SHP77 treated with DMSO at 0.1 percent for 48 hours (cell line): Measurements from ENCODE around the gene IL4R.
"Not testable (repeated sequence)": the region's sequence is repeated elsewhere in the genome, so short reads cannot be mapped to it uniquely, and the experiment has no call there.

Source experiments
- DNase-seq: peaks from one replicate; lab custom pipeline; 2025; lab: John Stamatoyannopoulos, UW

IL4R gene

DNA sequence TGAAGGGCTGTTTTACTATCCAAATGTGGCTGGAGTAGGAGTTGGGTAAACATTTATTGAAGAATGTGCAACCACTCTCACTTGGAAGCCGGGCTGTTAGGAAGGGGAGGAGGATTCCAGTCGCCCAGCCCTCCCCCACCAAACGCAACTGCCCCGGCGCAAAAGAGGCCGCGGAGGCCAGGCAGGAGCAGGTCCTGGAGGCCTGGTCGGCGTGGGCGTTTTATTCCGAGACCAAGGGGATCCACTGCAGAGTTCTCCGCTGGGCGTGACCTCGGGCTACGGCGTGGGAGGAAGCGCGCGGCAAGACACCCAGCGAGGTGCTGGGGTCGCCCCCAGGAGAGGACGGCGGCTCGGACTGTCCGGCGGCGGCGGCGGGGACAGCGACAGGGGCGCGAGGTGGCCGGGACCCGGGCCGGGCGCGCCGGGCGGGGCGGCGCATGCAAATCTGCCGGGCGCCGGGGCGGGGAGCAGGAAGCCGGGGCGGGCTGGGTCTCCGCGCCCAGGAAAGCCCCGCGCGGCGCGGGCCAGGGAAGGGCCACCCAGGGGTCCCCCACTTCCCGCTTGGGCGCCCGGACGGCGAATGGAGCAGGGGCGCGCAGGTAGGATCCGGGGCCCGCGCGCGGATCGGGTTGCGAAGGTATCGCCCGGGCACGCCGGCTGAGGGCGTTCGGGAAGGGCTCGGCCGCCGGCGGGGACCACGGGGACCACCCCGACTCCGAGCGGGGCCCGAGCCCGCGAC, at the start of gene IL4R:
Gene IL4R, plus strand, starts transcription at position 553 of the 739 bp plus-strand sequence. CDS start 26,230 bp downstream, outside the sequence.
- DNase-seq: no peak

DNA sequence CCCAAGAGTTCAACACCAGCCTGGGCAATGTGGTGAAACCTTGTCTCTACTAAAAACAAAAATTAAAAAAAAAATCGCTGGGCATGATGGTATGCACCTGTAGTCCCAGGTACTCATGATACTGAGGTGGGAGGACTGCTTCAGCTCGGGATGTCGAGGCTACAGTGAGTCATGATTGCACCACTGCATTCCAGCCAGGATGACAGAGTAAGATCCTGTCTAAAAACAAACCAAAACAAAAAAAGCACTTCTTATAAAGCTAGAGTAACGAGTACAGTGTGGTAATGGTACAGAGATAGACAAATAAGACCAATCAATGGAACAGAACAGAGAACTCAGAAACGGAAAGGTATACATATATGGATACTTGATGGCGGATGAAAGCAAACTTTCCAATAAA, 49.6 kb upstream of the IL4R start:
- no peak for DNase-seq

DNA sequence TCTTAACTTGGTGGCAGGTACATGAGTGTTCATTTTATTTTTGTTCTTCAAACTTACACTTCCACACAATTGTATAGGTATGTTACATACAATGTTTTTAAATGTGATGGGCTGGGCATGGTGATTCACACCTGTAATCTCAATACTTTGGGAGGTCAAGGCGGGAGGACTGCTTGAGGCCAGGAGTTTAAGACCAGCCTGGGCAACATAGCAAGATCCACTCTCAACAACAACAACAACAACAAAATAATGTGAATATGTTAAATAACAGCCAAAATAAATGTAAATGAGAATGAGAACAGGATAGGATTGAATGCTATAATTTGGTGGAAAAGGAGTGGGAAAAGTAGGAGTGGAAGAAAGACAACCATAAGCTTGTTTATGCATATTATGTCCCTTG, 47.8 kb upstream of the IL4R start:
- no peak for DNase-seq

DNA sequence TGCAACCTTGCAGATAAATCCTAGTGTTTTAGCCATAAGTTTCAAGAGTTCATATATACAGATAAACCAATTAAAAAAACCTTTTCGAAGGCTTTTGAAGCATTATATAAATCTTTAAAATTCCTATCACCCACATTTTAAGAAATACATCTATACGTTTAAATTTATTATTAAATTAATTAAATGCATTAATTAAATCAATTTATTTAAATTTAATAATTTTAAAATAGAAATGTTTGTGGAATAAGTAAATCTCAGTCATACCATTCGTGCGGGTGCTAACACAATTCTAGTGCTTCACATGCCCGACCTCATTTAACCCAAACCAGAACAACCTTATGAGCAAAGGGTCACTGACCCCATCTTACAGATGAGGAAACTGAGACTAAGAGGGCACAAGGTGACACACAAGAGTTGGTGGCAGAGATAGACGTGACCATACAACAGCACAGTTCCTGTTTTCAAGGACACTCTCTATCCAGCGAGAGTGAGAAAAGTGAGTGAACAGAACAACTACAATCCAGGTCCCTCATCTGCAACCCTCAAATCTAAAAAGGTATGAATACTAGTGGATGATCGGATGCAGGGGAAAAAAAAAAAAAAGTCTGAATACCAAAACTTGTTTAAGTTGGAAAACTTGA, 46.6 kb upstream of the IL4R start:
- DNase-seq: no peak

DNA sequence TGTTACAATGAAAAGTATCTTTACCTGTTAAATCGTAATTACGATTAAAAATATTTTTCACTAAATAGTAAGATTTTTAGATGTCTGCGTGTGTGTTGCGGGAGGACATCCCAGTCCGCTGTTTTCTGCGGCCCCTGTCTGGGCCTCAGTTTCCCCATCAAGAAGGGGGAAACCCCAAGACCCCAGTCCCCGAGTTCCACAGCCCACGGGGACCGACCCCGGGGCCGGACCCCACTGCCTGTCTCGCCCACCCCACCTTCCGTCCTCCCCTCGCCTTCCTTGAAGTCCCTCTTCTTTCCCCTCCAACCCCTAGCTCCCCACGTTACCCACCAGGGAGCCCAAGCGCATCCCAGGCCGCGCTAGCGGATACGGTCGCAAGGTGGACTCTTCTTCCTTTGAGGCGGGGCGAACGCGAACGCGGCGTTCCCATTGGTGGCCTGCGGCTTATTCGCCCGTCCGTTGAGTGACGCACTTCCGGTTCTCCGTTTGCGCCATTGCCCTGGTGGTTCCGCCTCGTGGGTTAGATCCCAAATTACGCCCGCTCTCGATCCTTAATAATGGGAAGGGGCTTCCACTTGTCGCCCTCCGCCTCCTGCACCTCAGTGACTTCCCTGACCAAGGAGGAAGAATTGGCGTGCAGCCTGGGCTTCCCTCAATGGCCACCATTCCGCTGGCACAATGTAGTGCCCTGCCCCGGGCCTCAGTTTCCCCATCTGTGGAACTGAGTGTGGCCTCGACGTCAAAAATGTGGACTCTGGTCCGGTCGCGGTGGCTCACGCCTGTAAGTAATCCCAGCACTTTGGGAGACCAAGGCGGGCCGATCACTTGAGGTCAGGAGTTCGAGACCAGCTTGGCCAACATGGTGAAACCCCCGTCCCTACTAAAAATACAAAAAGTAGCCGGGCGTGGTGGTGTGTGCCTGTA, 45.1 kb upstream of the IL4R start, which contains the start of gene NSMCE1:
Gene NSMCE1, minus strand, starts transcription at position 397 of the 924 bp plus-strand sequence. CDS start 11,202 bp downstream, outside the sequence.
- peak; percentile 97 for DNase-seq

DNA sequence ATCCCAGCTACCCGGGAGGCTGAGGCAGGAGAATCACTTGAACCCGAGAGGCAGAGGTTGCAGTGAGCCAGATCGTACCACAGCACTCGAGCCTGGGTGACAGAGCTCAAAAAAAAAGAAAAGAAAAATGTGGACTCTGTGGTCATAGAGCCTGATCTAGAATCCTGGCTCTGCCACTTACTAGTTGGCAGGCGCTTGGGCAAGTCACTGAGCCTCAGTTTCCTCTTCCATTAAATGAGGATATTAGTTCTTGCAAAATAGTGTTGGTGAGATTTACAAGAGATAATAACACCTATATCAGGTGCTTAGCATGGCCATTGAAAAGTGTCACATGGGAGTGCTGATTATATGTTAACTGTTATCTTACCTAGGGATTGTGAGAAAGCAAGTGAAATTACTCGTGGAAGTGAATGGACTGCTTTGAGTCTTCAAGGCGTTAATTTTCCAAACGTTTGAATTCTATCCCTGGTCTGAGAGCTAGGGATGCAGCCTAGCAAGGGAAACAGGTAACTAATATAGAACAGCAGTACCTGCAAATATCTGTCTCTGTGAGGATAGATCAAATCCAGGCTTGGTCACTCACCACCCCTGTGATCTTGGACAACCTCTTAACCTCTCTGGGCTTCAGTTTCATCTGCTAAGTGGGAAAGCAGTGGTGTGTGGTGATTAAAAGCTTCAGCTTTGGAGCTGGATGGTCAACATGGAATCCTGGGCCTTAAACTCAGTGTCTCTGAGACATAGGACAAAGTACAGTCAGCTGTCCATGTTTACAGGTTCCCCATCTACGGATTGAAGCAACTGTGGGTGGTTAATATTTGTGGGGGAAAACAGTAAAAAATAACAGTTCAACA, 44.2 kb upstream of the IL4R start:
- no peak for DNase-seq

DNA sequence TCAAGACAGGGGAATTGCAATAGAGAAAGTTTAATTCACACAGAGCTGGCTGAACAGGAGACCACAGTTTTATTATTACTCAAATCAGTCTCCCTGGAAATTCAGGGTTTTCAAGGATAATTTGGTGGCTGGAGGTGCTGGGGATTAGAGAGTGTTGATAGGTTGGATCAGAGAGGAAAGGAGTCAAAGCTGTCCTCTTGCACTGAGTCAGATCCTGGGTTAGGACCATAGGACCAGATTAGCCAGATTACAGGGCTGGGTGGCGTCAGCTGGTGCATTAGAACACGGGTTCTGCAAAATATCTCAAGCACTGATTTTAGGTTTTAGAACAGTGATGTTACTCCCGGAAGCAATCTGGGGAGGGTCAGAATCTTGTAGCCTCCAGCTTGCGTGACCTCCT, 43.4 kb upstream of the IL4R start:
- no peak for DNase-seq

DNA sequence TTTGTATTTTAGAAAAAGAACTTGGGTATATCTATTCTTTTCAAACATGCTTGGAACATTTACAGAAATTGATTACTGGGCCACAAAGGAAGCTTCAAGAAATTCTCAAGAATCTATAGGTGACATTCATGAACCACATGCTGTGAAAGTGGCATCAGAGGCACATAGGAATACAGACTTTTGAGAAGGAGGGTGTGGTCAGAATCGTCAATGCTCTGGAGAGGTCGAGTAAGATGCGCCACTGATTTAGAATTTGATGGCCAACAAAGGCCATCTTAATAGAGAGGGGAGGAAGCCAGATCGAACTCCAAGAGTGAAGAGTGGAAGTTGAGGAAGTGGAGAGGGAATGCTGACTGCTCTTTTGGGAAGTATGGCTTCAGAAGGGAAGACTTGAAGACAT, 41.7 kb upstream of the IL4R start:
- DNase-seq: no peak

DNA sequence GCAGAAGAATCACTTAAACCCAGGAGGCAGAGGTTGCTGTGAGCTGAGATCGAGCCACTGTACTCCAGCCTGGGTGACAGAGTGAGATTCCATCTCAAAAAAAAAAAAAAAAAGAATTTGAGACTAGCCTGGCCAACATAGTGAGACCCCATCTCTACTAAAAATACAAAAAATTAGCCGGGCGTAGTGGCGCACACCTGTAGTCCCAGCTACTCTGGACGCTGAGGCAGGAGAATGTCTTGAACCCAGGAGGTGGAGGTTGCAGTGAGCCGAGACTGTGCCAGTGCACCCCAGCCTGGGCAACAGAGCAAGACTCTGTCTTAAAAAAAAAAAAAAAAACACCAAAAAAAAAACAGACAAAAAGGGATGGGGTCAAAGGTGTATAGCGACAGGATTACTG, 41.1 kb upstream of the IL4R start:
- not testable (repeated sequence) for DNase-seq

DNA sequence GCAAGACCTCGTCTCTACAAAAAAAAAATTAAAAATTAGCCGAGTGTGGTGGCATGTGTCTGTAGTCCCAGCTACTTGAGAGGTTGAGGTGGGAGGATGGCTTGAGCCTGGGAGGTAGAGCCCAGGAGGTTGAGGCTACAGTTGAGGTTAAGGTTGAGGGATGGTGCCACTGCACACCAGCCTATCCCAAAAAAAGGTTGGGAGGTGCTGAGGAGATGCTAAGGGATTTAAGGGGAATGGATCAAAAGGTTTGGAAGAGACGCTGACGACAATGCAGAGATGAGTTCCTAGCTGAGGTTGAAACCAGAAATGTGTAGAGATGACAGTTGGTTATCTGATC, 40.5 kb upstream of the IL4R start:
- DNase-seq: no peak

DNA sequence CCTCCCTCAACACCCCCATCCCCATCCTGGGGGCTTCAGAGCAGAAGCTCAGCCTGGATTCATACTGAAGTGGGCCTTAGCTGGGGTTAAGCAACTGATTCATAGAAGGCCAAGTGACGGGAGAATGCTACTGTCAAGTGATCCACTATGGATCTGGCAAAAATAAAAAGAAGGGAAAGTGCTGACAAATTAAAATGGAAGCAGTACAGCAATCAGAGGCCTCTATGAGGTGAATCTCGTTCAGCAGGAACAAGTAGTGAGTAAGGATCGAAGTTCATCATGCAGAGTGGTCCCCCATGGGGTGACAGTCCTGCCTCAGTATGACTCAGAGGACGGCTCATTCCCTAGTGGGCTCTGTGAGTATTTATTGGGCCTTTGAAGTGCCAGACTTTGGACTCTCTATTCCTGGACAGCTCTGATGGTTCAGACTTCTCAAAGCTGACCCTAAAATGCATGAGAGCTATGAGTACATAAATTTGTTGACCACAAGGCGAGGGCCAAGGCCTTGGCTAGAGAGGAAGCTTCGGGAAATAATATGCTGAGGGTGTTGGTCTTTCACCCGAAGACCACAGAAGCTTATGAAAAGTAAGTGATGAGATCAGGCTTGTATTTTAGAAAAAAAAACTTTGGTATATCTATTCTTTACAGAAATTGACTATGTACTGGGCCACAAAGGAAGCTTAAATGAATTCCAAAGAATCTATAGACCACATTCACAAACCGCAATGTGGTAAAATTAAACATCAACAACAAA, 39.9 kb upstream of the IL4R start:
- DNase-seq: no peak

DNA sequence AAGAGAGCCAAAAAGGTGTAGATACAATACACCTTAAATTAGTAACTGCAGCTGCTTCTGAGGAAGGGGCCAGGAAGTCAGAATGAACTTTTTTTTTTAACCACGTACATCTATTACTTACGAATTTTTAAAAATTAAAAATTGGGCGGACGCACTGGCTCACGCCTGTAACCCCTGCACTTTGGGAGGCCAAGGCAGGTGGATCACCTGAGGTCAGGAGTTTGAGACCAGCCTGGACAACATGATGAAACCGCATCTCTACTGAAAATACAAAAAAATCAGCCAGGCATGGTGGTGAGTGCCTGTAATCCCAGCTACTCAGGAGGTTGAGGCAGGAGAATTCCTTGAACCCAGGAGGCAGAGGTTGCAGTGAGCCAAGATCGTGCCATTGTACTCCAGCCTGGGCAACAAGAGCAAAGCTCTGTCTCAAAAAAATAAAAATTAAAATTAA, 39.3 kb upstream of the IL4R start:
- not testable (repeated sequence) for DNase-seq

DNA sequence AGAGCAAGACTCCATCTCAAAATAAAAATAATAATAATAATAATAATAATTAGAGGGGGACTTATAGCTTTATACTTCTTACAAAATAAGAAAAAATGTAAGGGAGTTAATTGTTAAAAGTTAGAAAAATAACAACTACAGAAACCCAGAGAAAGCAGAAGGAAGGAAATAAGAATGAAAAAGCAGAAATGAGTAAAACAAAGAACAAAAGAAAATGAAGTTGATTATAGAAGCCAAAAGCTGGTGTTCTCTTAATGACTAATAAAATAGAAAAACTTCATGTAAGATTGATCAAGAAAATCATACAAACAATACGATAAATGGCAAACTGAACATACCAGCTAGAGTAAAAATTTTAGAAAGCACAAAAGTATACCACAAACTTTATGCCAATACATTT, 38.4 kb upstream of the IL4R start:
- DNase-seq: no peak

DNA sequence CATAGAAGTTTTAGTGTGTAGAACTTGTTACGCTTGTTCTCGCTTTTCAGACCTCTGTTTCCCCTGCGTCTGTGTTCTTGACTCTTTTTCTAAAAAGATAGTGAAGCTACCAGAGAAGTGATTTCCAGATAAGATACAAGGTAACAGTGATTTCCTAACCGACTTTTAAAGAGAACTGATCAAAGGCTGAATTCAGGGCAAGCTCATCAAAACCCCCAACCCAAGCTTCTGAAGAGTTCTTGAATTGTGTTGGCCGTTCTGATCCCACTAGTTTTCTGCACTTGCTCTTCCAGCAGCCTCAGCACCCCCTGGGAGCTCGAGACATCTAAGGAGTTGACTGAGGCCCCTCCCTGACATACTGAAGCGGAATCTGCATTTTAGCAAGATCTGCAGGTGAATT, 32.5 kb upstream of the IL4R start:
- no peak for DNase-seq

DNA sequence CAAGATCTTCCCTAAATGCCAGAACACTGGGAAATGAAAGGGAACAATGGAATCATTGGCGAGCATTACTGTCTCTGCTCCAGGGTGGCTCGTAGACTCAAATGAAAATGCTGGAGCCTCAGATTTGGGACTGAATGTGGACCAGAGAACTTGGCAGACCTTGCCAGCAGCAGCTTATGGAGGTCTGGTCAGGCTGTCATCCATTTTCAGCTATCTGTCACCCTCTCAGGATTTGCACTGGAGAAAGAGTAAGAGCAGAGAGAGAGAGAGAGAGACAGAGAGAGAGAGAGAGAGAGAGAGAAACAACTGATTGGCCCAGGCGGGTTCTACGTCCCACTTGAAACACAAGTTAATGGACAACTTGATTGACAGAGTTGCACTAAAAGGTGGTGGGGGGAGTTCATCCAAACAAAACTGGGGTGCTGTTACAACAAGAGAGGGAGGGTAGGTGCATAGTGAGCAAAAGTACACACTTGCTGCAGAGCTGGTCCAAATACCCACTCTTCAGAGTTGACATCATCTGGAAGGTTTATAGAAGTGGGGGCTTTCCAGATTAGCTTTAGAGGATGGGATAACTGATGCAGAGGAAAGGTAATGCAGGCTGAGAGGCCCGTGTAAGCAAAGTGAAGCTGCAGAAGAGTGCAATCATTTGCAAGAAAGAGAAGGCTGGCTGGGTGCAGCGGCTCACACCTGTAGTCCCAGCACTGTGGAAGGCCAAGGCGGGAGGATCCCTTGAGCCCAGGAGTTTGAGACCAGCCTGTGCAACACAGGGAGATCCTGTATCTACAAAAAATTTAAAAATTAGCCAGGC, 28.7 kb upstream of the IL4R start:
- no peak for DNase-seq

DNA sequence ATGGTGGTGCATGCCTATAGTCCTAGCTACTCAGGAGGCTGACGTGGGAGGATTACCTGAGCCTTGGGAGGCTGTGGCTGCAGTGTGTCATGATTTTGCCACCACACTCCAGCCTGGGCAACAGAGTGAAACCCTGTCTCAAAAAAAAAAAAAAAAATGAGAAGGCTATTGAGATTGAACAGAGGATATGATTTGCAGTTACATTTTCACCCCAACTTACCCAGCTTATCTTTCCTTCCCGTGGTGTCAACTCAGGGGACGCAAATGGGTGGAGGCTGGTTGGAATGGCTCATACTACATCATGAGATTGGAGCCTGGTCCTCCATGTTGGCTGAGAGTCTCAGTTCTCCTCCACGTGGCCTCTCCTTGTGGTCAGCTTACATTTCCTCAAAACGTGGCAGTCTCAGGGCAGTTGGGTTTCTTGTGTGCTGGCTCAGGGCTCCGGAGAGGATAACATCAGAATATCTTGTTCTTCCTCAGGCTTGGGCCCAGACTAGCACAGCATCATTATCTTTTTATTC, 28.0 kb upstream of the IL4R start:
- no peak for DNase-seq

DNA sequence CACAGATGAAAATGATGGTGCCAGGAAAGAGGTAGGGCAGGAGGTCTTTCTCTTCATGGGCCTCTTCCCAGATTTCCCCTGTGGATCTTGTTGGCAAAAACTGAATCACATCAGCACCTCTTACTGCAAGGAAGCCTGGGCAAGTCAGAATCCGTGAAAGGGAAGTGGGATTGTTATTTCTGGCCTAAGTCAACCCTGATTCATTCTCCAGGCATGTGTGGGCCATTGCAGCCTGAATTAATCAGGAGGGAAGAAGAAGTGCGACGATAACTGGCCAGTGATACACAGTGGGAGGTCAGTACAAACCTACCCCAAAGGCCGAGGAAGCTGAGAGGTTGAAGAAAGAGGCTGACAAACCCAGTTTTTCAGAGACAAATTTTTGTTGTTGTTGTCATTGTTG, 27.3 kb upstream of the IL4R start:
- no peak for DNase-seq

DNA sequence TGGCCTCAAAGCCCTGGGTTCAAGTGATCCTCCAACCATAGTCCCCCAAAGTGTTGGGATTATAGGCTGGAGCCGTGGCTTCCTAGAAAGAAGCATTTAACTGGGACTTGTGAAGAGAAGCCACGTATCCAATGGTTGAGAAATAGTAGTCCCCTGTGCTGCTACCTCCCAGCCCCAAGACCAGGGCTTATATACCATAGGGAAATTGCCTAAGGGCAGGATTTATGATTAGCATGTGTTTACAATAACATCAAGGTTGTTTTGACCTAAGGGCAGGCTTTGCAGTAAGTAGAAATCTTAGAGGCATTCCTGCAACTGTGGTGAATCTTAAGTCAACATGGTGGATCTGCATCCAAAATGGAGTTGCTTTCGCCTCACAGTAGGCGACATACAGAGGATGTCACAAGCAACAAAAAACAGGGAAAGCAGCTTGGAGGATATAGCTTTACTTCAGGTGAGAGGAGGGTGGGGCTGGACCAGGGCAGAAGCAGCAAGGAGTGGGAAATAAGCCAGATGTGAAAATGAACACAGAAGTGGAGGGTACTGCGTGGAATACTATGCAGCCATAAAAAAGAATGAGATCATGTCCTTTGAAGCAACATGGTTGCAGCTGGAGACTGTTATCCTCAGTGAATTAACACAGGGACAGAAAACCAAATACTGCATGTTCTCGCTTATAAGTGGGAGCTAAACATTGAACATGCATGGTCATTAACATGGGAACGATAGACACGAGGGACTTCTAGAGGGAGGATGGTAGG, 26.5 kb upstream of the IL4R start:
- DNase-seq: no peak

DNA sequence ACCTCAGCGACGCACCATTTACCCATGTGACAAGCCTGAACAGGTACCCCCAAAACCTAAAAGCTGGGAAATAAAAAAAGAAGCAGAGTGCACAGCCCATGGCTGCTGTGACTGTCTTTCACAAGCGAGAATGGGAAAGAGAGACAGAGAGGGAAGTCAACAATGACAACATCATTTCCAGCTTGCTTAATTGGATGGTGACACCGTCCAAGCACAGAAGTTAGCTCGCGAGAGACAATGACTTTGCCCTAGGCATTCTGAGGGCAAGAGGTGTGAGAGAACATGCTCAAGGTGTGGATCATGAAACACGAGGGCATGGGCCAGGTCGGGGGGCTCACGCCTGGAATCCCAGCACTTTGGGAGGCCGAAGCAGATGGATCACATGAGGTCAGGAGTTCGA, 25.9 kb upstream of the IL4R start:
- no peak for DNase-seq
